Gastroesophageal sphincter (tissue), 4 donors: Measurements from ENCODE around the gene CLDN4. TPM values are rescaled to one million over a fixed set of nuclear protein-coding genes. Genes with fewer than 3 reads are reported as not detected.

Experiments
- total RNA-seq, 4 donors: library from RNA; depleted of rRNA; stranded (reverse); fragments of >200 nt; gene quantifications; one replicate each; pipeline ENCODE4 v1.1.0, GENCODE V29; 2016

Gene CLDN4
- total RNA-seq, 4 donors from 2014 or later = 0.54 to 16.8 (median 0.79) TPM

Other genes with a start within 250 kb of the CLDN4 start
- 10 to 100 TPM in 3 of 4 donors, 1 to 10 TPM in 1; 7.7 to 56.2 (median 17.5) TPM for gene MLXIPL, start 206.5 kb upstream of the CLDN4 start, total RNA-seq
- 1 to 10 TPM; 2.6 to 7.0 (median 3.2) TPM for gene VPS37D, start 163.2 kb upstream of the CLDN4 start, total RNA-seq
- 1 to 10 TPM; 2.3 to 9.3 (median 5.3) TPM for gene DNAJC30, start 147.5 kb upstream of the CLDN4 start, total RNA-seq
- 10 to 100 TPM; 41.5 to 65.0 (median 45.3) TPM for gene BUD23, start 147.4 kb upstream of the CLDN4 start, total RNA-seq
- gene STX1A, start 111.3 kb upstream of the CLDN4 start, total RNA-seq = 10 to 100 TPM in 3 of 4 donors, 1 to 10 TPM in 1; 9.6 to 24.0 (median 15.2) TPM
- gene ABHD11, start 92.2 kb upstream of the CLDN4 start, total RNA-seq = 1 to 10 TPM; 5.6 to 8.5 (median 6.6) TPM
- 1 to 10 TPM in 1 of 4 donors, not detected in 3; 5.9 TPM for gene CLDN3, start 60.7 kb upstream of the CLDN4 start, total RNA-seq
- 1 to 10 TPM in 3 of 4 donors, under 1 TPM in 1; 0.93 to 7.8 (median 3.5) TPM for gene METTL27, start 11.5 kb downstream of the CLDN4 start, total RNA-seq
- gene TMEM270, start 30.2 kb downstream of the CLDN4 start, total RNA-seq = not detected
- gene ELN, start 197.2 kb downstream of the CLDN4 start, total RNA-seq = 100 to 1,000 TPM; 316 to 703 (median 441) TPM